ENCODE data around the gene ZC3H12D.

DNA sequence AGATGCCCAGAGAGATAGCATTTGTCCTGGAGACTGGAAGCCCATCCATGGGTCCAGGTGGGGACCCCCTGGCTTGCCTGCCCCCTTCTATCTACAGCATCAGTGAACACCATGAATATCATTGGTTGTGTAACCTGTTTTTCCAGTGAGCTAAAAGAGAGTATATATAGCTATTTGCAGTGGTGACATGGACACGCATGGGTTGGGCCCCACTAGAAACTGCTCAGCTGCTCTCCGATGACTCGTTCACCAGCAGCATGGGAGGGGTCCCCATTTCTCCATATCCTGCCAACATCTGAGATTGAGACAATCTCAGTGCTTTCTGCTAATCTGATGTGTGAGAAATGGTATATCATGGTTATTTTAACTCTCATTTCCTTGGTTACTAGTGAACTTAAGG is 4.0 kb upstream of the ZC3H12D start:
- no peak for TF ChIP-seq CTCF (IDR thresholded peaks at IDR 0.05)
- TF ChIP-seq POLR2A (IDR thresholded peaks at IDR 0.05) = no peak
- TF ChIP-seq EP300 (IDR thresholded peaks at IDR 0.05) = no peak
